NCI-H226 (cell line): ENCODE data around the gene AATK.

Source experiments
- DNase-seq: peaks from one replicate; pipeline ENCODE4 v3.0.0-alpha.2; 2015

The AATK gene

GRCh38 chr17:81196505-81197408 lies 30.7 kb upstream of the AATK start:
- DNase-seq: no peak

- no peak for DNase-seq
Observed at GRCh38 chr17:81195941-81196495, 30.0 kb upstream of the AATK start.

- DNase-seq: no peak
Observed at GRCh38 chr17:81194941-81195901, 29.2 kb upstream of the AATK start.

GRCh38 chr17:81194225-81194760 lies 28.3 kb upstream of the AATK start:
- no peak for DNase-seq

GRCh38 chr17:81193470-81194224 lies 27.6 kb upstream of the AATK start:
- DNase-seq: no peak

GRCh38 chr17:81193051-81193410 lies 27.0 kb upstream of the AATK start:
- DNase-seq: no peak

GRCh38 chr17:81192386-81193050 lies 26.5 kb upstream of the AATK start:
- DNase-seq: no peak

GRCh38 chr17:81191646-81192045 lies 25.6 kb upstream of the AATK start:
- no peak for DNase-seq

GRCh38 chr17:81191116-81191515 lies 25.1 kb upstream of the AATK start:
- no peak for DNase-seq

- DNase-seq: no peak
Observed at GRCh38 chr17:81190591-81190990, 24.6 kb upstream of the AATK start.

GRCh38 chr17:81189670-81190530 lies 23.9 kb upstream of the AATK start:
- no peak for DNase-seq

GRCh38 chr17:81189016-81189415 lies 23.0 kb upstream of the AATK start:
- no peak for DNase-seq

GRCh38 chr17:81188491-81188840 lies 22.4 kb upstream of the AATK start:
- DNase-seq: no peak

- DNase-seq: no peak
Observed at GRCh38 chr17:81187586-81188490, 21.8 kb upstream of the AATK start.

GRCh38 chr17:81187120-81187519 lies 21.1 kb upstream of the AATK start:
- DNase-seq: no peak

GRCh38 chr17:81186203-81186602 lies 20.2 kb upstream of the AATK start:
- no peak for DNase-seq

GRCh38 chr17:81184555-81184954 lies 18.5 kb upstream of the AATK start:
- no peak for DNase-seq

- DNase-seq: no peak
Observed at GRCh38 chr17:81183807-81184206, 17.8 kb upstream of the AATK start.

GRCh38 chr17:81183316-81183715 lies 17.3 kb upstream of the AATK start:
- DNase-seq: no peak

GRCh38 chr17:81182596-81182995 lies 16.6 kb upstream of the AATK start:
- DNase-seq: no peak
